Measurements from ENCODE around the gene CCSER1. TPM values are rescaled to one million over a fixed set of nuclear protein-coding genes. Genes with fewer than 3 reads are reported as not detected.

CCSER1 gene
- total RNA-seq, 3 donors from 2014 or later (not counting 1 experiment from before 2014, with no cell fraction given): 0.87 to 1.1 (median 1.1) TPM

DNA sequence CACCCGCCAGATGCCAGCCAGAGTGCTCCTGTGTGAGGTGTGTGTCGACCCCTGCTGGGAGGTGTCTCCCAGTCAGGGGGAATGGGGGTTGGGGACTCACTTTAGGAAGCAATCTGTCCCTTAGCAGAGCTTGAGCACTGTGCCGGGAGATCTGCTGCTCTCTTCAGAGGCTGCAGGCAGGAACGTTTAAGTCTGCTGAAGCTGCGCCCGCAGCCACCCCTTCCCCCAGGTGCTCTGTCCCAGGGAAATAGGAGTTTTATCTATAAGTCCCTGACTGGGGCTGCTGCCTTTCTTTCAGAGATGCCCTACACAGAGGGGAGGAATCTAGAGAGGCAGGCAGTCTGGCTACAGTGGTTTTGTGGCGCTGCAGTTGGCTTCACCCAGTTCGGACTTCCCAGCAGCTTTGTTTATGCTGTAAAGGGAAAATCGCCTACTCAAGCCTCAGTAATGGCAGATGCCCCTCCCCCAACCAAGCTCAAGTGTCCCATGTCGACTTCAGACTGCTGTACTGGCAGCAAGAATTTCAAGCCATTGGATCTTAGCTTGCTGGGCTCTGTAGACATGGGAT is 80.8 kb downstream of the CCSER1 start:
- DNase-seq (no peak), ATAC-seq (no peak)
- Mint-ChIP-seq H3K36me3 (peaks cover 11% of the 10 kb centered on the region), H3K27ac (no peak overlapping the region), H3K4me1 (no peaks in the 10 kb centered on the region), H3K9me3 (peaks cover 2 to 13% of the 10 kb centered on the region in 2 donors), H3K27me3 (ENCODE audit: low read depth in 2 of 2) (no peaks in the 10 kb centered on the region), H3K4me3 (no peak overlapping the region)
- Histone ChIP-seq H3K36me3 (ENCODE audit: control insufficient read depth, insufficient read depth, low read length) (no peaks in the 10 kb centered on the region), H3K27me3 (ENCODE audit: control insufficient read depth, insufficient read depth, low read length) (no peaks in the 10 kb centered on the region), H3K4me1 (ENCODE audit: control insufficient read depth, insufficient read depth, low read length) (no peaks in the 10 kb centered on the region), H3K27ac (ENCODE audit: low read length) (no peak overlapping the region), H3K9me3 (ENCODE audit: control insufficient read depth, insufficient read depth, low read length) (peaks cover 7% of the 10 kb centered on the region), H3K4me3 (ENCODE audit: low read length) (no peak overlapping the region)
- TF ChIP-seq, protein P1, sequence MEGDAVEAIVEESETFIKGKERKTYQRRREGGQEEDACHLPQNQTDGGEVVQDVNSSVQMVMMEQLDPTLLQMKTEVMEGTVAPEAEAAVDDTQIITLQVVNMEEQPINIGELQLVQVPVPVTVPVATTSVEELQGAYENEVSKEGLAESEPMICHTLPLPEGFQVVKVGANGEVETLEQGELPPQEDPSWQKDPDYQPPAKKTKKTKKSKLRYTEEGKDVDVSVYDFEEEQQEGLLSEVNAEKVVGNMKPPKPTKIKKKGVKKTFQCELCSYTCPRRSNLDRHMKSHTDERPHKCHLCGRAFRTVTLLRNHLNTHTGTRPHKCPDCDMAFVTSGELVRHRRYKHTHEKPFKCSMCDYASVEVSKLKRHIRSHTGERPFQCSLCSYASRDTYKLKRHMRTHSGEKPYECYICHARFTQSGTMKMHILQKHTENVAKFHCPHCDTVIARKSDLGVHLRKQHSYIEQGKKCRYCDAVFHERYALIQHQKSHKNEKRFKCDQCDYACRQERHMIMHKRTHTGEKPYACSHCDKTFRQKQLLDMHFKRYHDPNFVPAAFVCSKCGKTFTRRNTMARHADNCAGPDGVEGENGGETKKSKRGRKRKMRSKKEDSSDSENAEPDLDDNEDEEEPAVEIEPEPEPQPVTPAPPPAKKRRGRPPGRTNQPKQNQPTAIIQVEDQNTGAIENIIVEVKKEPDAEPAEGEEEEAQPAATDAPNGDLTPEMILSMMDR (IDR thresholded peaks at IDR 0.05): no peak
- intact Hi-C loops (cut with micrococcal nuclease): no loop called here
- 89% methylated on average over 10 of the region's 10 CpGs for WGBS (ENCODE audit: insufficient coverage)

DNA sequence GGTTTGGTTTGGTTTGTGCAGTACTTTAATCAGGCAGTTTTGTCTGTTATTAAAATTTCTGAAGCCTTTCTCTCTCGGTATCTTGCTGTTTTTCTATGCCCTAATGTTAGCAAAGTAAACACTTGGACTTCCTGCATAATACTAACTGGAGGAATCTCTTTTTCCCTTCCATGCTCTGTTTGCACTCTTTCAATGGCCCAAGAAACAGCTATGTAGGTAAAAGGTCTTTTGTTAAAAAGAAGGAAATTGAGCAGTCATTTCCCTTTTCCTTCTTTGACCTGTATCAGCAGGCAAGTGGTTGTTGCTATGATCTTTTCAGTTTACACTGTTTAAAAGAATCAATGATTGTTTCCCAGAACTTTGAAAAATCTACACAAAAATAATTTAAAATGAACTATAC is 82.7 kb downstream of the CCSER1 start:
- Mint-ChIP-seq H3K4me3 (no peak overlapping the region), H3K4me1 (no peaks in the 10 kb centered on the region), H3K27ac (no peak overlapping the region), H3K27me3 (ENCODE audit: low read depth in 2 of 2) (no peaks in the 10 kb centered on the region), H3K36me3 (peaks cover 11% of the 10 kb centered on the region), H3K9me3 (peaks cover 2 to 10% of the 10 kb centered on the region in 2 donors)
- H3K27me3 ChIP-seq (ENCODE audit: control insufficient read depth, insufficient read depth, low read length): no peaks in the 10 kb centered on the region
- H3K4me1 ChIP-seq (ENCODE audit: control insufficient read depth, insufficient read depth, low read length): no peaks in the 10 kb centered on the region
- ATAC-seq (no peak), DNase-seq (no peak)
- no peak overlapping the region for H3K27ac ChIP-seq (ENCODE audit: low read length)
- H3K4me3 ChIP-seq (ENCODE audit: low read length): no peak overlapping the region
- H3K9me3 ChIP-seq (ENCODE audit: control insufficient read depth, insufficient read depth, low read length): peaks cover 7% of the 10 kb centered on the region
- WGBS (ENCODE audit: insufficient coverage): 80% methylated on average over 1 of the region's 1 CpG
- intact Hi-C loops (cut with micrococcal nuclease): no loop called here
- no peaks in the 10 kb centered on the region for H3K36me3 ChIP-seq (ENCODE audit: control insufficient read depth, insufficient read depth, low read length)
- TF ChIP-seq, protein P1 (IDR thresholded peaks at IDR 0.05): no peak

DNA sequence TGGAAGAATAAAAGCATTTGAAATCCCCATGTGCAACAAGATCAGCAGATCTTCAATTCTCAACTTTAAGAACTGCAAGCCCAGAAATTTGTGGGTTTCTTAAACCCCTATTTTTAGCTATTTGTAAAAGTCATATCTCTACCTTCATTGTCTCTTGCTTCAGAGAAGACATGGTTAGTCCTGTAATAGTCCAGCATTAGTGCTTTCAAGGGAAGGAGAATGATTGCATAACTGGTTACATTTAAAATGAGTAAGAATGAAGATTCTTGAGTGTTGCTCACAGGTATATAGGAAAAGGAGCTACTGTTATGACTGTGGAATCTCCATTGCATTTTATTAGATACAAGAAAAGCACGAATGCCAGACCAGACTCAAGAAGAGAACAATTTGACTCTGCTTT is 84.0 kb downstream of the CCSER1 start:
- Mint-ChIP-seq H3K4me3 (no peak overlapping the region), H3K9me3 (peaks cover under 1 to 4% of the 10 kb centered on the region in 2 donors), H3K27ac (no peak overlapping the region), H3K27me3 (ENCODE audit: low read depth in 2 of 2) (no peaks in the 10 kb centered on the region), H3K4me1 (no peaks in the 10 kb centered on the region), H3K36me3 (peaks cover 3% of the 10 kb centered on the region)
- TF ChIP-seq, protein P1 (IDR thresholded peaks at IDR 0.05): no peak
- intact Hi-C loops (cut with micrococcal nuclease): no loop called here
- peaks cover 7% of the 10 kb centered on the region for H3K9me3 ChIP-seq (ENCODE audit: control insufficient read depth, insufficient read depth, low read length)
- WGBS (ENCODE audit: insufficient coverage): 92% methylated on average over 1 of the region's 1 CpG
- H3K4me1 ChIP-seq (ENCODE audit: control insufficient read depth, insufficient read depth, low read length): no peaks in the 10 kb centered on the region
- DNase-seq: no peak
- H3K27ac ChIP-seq (ENCODE audit: low read length): no peak overlapping the region
- no peaks in the 10 kb centered on the region for H3K36me3 ChIP-seq (ENCODE audit: control insufficient read depth, insufficient read depth, low read length)
- no peak for ATAC-seq
- H3K27me3 ChIP-seq (ENCODE audit: control insufficient read depth, insufficient read depth, low read length): no peaks in the 10 kb centered on the region
- no peak overlapping the region for H3K4me3 ChIP-seq (ENCODE audit: low read length)

DNA sequence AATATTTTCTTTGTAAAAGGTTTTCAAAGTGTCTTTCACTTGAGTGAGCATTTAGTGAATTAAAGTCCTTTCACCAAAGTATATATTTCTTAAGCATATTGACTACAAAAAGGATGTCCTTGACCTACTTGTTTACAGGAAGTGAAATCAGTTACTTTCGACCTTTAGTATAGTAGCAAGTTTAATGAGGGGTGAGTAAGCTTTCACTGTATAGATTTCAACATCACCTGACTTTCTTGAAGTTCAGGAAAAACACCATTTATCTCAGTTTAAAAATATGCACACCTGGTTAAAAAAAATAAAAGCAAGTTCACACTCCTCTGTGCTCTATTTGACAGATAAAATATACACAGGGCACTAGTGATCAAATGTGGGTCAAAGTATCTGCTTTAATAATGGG is 88.1 kb downstream of the CCSER1 start:
- Mint-ChIP-seq H3K4me3 (no peak overlapping the region), H3K27ac (no peak overlapping the region), H3K9me3 (peaks cover 3 to 6% of the 10 kb centered on the region in 2 donors), H3K27me3 (ENCODE audit: low read depth in 2 of 2) (no peaks in the 10 kb centered on the region), H3K4me1 (no peaks in the 10 kb centered on the region), H3K36me3 (no peaks in the 10 kb centered on the region)
- H3K9me3 ChIP-seq (ENCODE audit: control insufficient read depth, insufficient read depth, low read length): no peaks in the 10 kb centered on the region
- no peaks in the 10 kb centered on the region for H3K4me1 ChIP-seq (ENCODE audit: control insufficient read depth, insufficient read depth, low read length)
- no peaks in the 10 kb centered on the region for H3K27me3 ChIP-seq (ENCODE audit: control insufficient read depth, insufficient read depth, low read length)
- H3K27ac ChIP-seq (ENCODE audit: low read length): no peak overlapping the region
- no peak overlapping the region for H3K4me3 ChIP-seq (ENCODE audit: low read length)
- H3K36me3 ChIP-seq (ENCODE audit: control insufficient read depth, insufficient read depth, low read length): no peaks in the 10 kb centered on the region
- TF ChIP-seq, protein P1 (IDR thresholded peaks at IDR 0.05): no peak
- DNase-seq (no peak), ATAC-seq (no peak)
- intact Hi-C loops (cut with micrococcal nuclease): no loop called here
- WGBS (ENCODE audit: insufficient coverage): no CpG with 5 or more reads among the region's 1 CpG
